HepG2 (cell line): ENCODE results near the gene MGA. TPM values are rescaled to one million over a fixed set of nuclear protein-coding genes. Genes with fewer than 3 reads are reported as not detected.
A peak's percentile ranks its signal among the peaks of the same experiment; 100 is the strongest.

ENCODE experiments used
- AGO2 ChIP-seq: fragments of 200-400 bp; formaldehyde crosslinking; optimal IDR thresholded peaks from 2 replicates; pipeline ENCODE3; 2017; ENCODE audit warnings: mild to moderate bottlenecking, low read depth, low read length, moderate library complexity
- ASH2L ChIP-seq: fragments of 300-600, 200-600 bp; sonication (generic); IDR thresholded peaks from 2 replicates; pipeline ENCODE4 v1.7.0; 2017; ENCODE audit warnings: low read depth, mild to moderate bottlenecking, moderate library complexity, mixed read lengths, low read length; ENCODE audit not compliant: insufficient read length
- ERF ChIP-seq: IDR thresholded peaks from 2 replicates; pipeline ENCODE4 v1.6.1; 2018; ENCODE audit warnings: missing biosample characterization, missing genetic modification reagents
- GATAD1 ChIP-seq: IDR thresholded peaks from 2 replicates; pipeline ENCODE4 v1.6.1; 2016; ENCODE audit warnings: missing genetic modification reagents, missing compliant biosample characterization
- HOXD1 ChIP-seq: sonication (generic); formaldehyde crosslinking; IDR thresholded peaks from 2 replicates; pipeline ENCODE4 v1.5.0; 2020; ENCODE audit warnings: missing genetic modification reagents
- KLF12 ChIP-seq: sonication (generic); formaldehyde crosslinking; IDR thresholded peaks from 2 replicates; pipeline ENCODE4 v1.4.0; 2020; ENCODE audit warnings: missing genetic modification reagents, borderline replicate concordance
- NFRKB ChIP-seq: fragments of 450-650 bp; IDR thresholded peaks from 2 replicates; pipeline ENCODE4 v1.6.1; 2017
- RXRA ChIP-seq: sonication (generic); formaldehyde crosslinking; IDR thresholded peaks from 2 replicates; pipeline ENCODE4 v1.5.1; 2020; ENCODE audit warnings: missing genetic modification reagents
- SPEN ChIP-seq: sonication (generic); formaldehyde crosslinking; IDR thresholded peaks from 2 replicates; pipeline ENCODE4 v1.5.1; 2020; ENCODE audit warnings: low read depth, mild to moderate bottlenecking, missing genetic modification reagents
- TARDBP ChIP-seq: sonication (generic); formaldehyde crosslinking; IDR thresholded peaks from 2 replicates; pipeline ENCODE4 v1.8.0; 2022; ENCODE audit warnings: mild to moderate bottlenecking, missing genetic modification reagents
- YEATS2 ChIP-seq: sonication (generic); formaldehyde crosslinking; IDR thresholded peaks from 2 replicates; pipeline ENCODE4 v1.4.0; 2020; ENCODE audit warnings: missing genetic modification reagents, borderline replicate concordance
- YY1 ChIP-seq: IDR thresholded peaks from 2 replicates; pipeline ENCODE4 v1.6.1; 2011; ENCODE audit warnings: low read length, low read depth, moderate library complexity, mild to moderate bottlenecking; ENCODE audit not compliant: insufficient read depth, insufficient replicate concordance
- ZBTB38 ChIP-seq: sonication (generic); formaldehyde crosslinking; IDR thresholded peaks from 2 replicates; pipeline ENCODE4 v1.5.1; 2020; ENCODE audit warnings: mild to moderate bottlenecking, missing genetic modification reagents
- ZC3H13 ChIP-seq: sonication (generic); formaldehyde crosslinking; IDR thresholded peaks from 2 replicates; pipeline ENCODE4 v1.8.1; 2023; ENCODE audit warnings: mild to moderate bottlenecking, missing genetic modification reagents, moderate library complexity
- ZNF12 ChIP-seq: sonication (generic); formaldehyde crosslinking; IDR thresholded peaks from 2 replicates; pipeline ENCODE4 v1.5.0; 2020; ENCODE audit warnings: missing genetic modification reagents
- ZNF263 ChIP-seq: sonication (generic); formaldehyde crosslinking; IDR thresholded peaks from 2 replicates; pipeline ENCODE4 v1.4.0; 2020; ENCODE audit warnings: missing genetic modification reagents
- ZNF343 ChIP-seq: sonication (generic); formaldehyde crosslinking; IDR thresholded peaks from 2 replicates; pipeline ENCODE4 v1.4.0; 2020; ENCODE audit warnings: mild to moderate bottlenecking, missing genetic modification reagents
- ZNF782 ChIP-seq: sonication (generic); formaldehyde crosslinking; IDR thresholded peaks from 2 replicates; pipeline ENCODE4 v1.4.0; 2020; ENCODE audit warnings: missing genetic modification reagents, mild to moderate bottlenecking, borderline replicate concordance
- polyA plus RNA-seq, 8 experiments: library from polyadenylated mRNA; depleted of rRNA in 3 of 8; stranded (reverse) in 7 of 8; unstranded in 1 of 8; fragments of >200 nt; fragmentation: Illumina TruSeq in 4 of 8; extraction: Trizol in 4 of 8; gene quantifications; 2 replicates each; pipeline versions ENCODE4 v1.2.1 to v1.2.3, GENCODE V29; 2011 to 2016; ENCODE audit warnings: low read depth in 4 of 8, missing spikeins in 1 of 8, mixed read lengths in 1 of 8; ENCODE audit not compliant: insufficient read depth in 1 of 8
- total RNA-seq, 5 experiments: library from RNA; depleted of rRNA; stranded (reverse); fragments of >200 nt; fragmentation: Illumina TruSeq; extraction: Trizol; gene quantifications; 2 replicates each; pipeline ENCODE4 v1.2.3, GENCODE V29; 2016; ENCODE audit warnings: low read depth in 1 of 5
- TF ChIP-seq, protein P1 (sequence below): sonication (generic); formaldehyde crosslinking; IDR thresholded peaks from 2 replicates; pipeline ENCODE4 v1.8.0; 2023; ENCODE audit warnings: mild to moderate bottlenecking, missing genetic modification reagents
- TF ChIP-seq, protein P2 (sequence below): sonication (generic); formaldehyde crosslinking; IDR thresholded peaks from 2 replicates; pipeline ENCODE4 v1.8.1; 2023; ENCODE audit warnings: mild to moderate bottlenecking, missing genetic modification reagents, borderline replicate concordance
- TF ChIP-seq, protein P3 (sequence below): sonication (generic); formaldehyde crosslinking; IDR thresholded peaks from 2 replicates; pipeline ENCODE4 v1.4.0; 2020; ENCODE audit warnings: missing genetic modification reagents, borderline replicate concordance
- TF ChIP-seq, protein P4 (sequence below): sonication (generic); formaldehyde crosslinking; IDR thresholded peaks from 2 replicates; pipeline ENCODE4 v1.9.0; 2021; ENCODE audit warnings: missing genetic modification reagents, borderline replicate concordance

MGA gene
- total and polyA plus RNA-seq, 2 of the 13 experiments (the other 11 are each of a cell fraction or from before 2014, with no cell fraction given), result 5.3 to 59.0 TPM

DNA sequence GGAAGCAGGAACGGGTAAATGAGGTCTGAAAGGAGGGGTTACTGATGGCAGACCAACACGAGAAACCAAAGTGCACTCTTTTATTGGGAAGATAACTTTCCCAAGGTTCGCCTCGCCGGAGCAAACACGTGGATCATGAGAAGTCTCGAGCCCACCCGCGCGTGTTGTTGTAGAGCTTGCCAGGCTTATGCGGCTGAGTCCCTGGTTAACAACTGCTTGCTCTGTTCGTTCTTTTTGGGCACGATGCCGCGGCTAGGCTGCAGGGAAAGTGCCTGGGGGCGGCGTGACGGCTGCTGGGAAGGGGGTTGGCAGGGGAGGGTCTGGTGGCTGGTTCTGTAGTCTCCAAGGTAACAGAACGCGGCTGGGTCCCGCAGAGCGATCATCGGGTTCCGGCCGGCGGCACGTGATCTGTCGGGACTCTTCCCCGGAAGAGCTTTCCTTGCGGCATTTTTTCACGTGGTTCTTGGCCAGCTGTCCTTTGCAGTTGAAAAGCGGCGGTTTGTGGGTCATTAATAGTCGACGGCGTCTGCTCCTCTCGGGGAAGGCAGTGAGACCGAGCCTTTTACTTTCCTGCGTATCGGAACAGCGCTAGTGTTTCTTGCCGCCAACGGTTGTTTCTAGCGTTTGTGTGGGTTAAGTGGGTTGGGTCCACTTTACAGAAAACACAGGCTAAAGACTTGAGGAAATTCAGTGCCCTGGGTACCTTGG lies 1.5 kb downstream of the MGA start (continued):
- peak; percentile 55; the same call in 1 of the 2 replicates for TF ChIP-seq GATAD1
- TF ChIP-seq, protein P1, sequence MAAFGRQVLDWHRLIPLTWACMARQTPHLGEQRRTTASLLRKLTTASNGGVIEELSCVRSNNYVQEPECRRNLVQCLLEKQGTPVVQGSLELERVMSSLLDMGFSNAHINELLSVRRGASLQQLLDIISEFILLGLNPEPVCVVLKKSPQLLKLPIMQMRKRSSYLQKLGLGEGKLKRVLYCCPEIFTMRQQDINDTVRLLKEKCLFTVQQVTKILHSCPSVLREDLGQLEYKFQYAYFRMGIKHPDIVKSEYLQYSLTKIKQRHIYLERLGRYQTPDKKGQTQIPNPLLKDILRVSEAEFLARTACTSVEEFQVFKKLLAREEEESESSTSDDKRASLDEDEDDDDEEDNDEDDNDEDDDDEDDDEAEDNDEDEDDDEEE (CRISPR knock-in tag), result no peak
- TF ChIP-seq AGO2, result peak; percentile 47
- TF ChIP-seq YEATS2 (CRISPR knock-in tag), result peak; percentile 60; the same call in 1 of the 2 replicates
- TF ChIP-seq NFRKB, result no peak
- TF ChIP-seq, protein P2, sequence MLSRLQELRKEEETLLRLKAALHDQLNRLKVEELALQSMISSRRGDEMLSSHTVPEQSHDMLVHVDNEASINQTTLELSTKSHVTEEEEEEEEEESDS (CRISPR knock-in tag), result 0 out of 2 replicates have a peak, but pooled peaks have one; percentile 6
- no peak for TF ChIP-seq ZNF782 (CRISPR knock-in tag)
- peak; percentile 76; the same call in 1 of the 2 replicates for TF ChIP-seq ZC3H13 (CRISPR knock-in tag)
- peak; percentile 72 for TF ChIP-seq ZNF343 (CRISPR knock-in tag)
- TF ChIP-seq ZNF12, result peak; percentile 14; the same call in 1 of the 2 replicates
- TF ChIP-seq RXRA (CRISPR knock-in tag), result 0 out of 2 replicates have a peak, but pooled peaks have one; percentile 24
- peak; percentile 16 for TF ChIP-seq YY1
- peak; percentile 78 for TF ChIP-seq ASH2L
- no peak for TF ChIP-seq HOXD1
- 0 out of 2 replicates have a peak, but pooled peaks have one; percentile 37 for TF ChIP-seq ZNF263 (CRISPR knock-in tag)
- TF ChIP-seq, protein P3, sequence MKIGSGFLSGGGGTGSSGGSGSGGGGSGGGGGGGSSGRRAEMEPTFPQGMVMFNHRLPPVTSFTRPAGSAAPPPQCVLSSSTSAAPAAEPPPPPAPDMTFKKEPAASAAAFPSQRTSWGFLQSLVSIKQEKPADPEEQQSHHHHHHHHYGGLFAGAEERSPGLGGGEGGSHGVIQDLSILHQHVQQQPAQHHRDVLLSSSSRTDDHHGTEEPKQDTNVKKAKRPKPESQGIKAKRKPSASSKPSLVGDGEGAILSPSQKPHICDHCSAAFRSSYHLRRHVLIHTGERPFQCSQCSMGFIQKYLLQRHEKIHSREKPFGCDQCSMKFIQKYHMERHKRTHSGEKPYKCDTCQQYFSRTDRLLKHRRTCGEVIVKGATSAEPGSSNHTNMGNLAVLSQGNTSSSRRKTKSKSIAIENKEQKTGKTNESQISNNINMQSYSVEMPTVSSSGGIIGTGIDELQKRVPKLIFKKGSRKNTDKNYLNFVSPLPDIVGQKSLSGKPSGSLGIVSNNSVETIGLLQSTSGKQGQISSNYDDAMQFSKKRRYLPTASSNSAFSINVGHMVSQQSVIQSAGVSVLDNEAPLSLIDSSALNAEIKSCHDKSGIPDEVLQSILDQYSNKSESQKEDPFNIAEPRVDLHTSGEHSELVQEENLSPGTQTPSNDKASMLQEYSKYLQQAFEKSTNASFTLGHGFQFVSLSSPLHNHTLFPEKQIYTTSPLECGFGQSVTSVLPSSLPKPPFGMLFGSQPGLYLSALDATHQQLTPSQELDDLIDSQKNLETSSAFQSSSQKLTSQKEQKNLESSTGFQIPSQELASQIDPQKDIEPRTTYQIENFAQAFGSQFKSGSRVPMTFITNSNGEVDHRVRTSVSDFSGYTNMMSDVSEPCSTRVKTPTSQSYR (CRISPR knock-in tag), result no peak; the same call in 1 of the 2 replicates
- TF ChIP-seq SPEN (CRISPR knock-in tag), result no peak
- TF ChIP-seq ZBTB38 (CRISPR knock-in tag), result 0 out of 2 replicates have a peak, but pooled peaks have one; percentile 19
- TF ChIP-seq, protein P4, sequence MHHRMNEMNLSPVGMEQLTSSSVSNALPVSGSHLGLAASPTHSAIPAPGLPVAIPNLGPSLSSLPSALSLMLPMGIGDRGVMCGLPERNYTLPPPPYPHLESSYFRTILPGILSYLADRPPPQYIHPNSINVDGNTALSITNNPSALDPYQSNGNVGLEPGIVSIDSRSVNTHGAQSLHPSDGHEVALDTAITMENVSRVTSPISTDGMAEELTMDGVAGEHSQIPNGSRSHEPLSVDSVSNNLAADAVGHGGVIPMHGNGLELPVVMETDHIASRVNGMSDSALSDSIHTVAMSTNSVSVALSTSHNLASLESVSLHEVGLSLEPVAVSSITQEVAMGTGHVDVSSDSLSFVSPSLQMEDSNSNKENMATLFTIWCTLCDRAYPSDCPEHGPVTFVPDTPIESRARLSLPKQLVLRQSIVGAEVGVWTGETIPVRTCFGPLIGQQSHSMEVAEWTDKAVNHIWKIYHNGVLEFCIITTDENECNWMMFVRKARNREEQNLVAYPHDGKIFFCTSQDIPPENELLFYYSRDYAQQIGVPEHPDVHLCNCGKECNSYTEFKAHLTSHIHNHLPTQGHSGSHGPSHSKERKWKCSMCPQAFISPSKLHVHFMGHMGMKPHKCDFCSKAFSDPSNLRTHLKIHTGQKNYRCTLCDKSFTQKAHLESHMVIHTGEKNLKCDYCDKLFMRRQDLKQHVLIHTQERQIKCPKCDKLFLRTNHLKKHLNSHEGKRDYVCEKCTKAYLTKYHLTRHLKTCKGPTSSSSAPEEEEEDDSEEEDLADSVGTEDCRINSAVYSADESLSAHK (CRISPR knock-in tag), result no peak
- TF ChIP-seq KLF12 (CRISPR knock-in tag), result 0 out of 2 replicates have a peak, but pooled peaks have one; percentile 23
- TF ChIP-seq TARDBP, result peak; percentile 21; the same call in 1 of the 2 replicates
- TF ChIP-seq ERF (CRISPR knock-in tag), result peak; percentile 68
